DLD1 (cell line): ENCODE results near the gene PRKAR2B.
"Not testable (repeated sequence)": the region's sequence is repeated elsewhere in the genome, so short reads cannot be mapped to it uniquely, and the experiment has no call there.

Source experiments
- in situ Hi-C: cut with HindIII; loops from 2 replicates; pipeline ENCODE4 v1.10.0; 2017; ENCODE audit warnings: low sequenced_read_pairs

Gene PRKAR2B

DNA sequence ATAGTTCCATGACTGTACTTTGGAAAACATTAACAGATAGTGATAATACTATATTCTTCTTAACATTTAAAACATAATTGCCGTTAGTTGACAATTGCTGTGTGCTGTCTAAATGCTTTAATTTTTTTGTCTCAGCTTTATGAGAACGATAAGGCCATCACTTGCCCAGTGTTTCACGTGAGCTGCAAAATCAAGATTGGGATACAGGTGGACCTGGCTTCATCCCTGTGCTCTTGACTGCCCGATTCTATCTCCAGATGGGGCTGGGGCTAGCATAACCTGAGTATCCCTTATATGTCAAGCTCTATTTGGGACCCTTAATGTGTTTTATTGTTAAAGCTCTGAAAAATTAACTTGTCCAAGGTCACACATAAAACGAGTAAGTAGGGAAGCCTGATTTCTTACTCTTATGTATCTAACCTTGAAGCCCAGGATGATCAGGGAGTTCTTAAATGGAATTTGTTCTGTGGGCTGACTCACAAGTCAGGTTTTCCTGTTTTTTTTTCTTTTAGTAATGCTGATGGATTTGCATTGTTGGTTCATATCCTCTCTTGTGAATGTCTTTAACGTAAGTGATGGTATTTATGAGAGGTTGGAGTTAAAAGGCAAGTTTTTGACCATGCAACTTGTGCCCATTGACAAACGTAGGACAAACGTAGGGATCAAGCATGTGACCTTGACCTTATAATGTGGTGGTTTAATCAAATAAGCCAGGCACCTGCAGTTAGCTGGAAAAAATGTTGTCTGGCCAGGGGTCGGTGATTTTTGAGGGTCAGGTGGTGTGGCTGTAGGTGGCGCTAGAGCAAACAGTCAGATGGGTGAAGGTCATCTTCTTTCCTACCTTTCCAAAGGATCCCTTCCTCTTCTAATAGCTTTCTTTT, 3.6 kb downstream of the PRKAR2B start:
- in situ Hi-C loops, result no loop called here

DNA sequence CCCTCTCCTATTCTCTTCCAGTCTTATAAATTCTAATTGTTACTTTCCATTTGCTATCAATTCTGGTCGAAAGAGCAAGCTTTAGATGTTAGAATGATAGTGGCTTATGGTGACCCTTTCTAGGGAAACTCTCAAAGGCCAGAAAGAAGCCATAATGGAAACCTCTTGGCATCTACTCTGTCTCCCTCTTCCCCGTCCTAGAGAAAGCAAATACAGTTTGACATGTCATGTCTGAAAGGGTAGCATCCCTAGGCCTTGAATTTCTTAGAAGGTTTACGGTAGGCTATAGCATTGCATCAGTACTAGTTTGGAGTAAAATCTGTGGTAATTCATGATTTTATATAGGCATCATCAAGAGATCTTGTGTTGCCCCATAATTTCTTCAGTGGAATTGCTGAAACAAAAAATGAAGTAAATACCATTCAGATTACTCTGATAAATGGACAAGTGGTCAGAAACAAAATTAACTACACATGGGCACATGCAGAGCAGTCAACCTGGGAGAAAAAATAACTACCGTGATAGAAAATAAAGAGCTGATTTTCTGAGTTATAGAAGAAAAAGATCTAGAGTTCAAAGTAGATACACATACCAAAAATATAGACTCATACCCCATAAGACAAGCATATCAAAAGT, 4.4 kb downstream of the PRKAR2B start:
- in situ Hi-C loops, result no loop called here

DNA sequence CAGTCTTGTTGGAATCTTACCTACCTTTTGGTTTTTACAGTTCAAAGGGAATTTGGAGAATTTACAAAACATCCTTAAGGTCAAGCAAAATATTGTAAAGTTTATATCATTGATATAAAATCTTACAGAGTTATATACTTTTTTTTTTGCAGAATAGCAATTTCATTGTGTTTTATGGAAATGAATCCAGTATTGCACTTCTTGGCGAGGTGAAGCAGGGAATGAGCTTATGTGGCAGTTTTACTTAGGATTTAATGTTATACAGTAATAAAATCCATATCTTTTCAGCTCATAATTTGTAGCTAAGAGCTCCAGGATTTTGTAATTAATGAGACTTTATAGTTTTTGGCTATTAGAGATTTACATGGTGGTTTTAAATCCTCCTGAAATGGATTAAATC, 5.0 kb downstream of the PRKAR2B start:
- in situ Hi-C loops, result no loop called here

GRCh38 chr7:107049971-107050532, 5.5 kb downstream of the PRKAR2B start:
- in situ Hi-C loops, result no loop called here

DNA sequence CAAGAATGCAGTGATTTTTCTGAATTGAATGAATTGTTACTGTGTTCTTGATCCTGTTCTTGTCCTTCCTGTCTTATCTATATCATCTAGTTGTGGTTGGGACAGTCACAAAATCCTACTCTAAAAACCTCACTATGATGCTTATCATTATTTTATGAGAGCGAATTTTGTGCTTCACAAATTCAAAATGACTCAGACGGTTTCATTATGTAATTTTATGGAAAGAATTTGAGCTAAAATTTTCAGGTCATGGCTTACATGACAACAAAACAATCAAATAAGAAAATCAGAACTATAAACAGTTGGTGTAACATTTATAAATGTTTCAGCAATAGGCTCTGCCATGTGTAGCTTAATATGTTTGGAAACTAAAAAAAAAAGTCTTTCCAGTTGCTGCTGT, 6.9 kb downstream of the PRKAR2B start:
- in situ Hi-C loops, result no loop called here

DNA sequence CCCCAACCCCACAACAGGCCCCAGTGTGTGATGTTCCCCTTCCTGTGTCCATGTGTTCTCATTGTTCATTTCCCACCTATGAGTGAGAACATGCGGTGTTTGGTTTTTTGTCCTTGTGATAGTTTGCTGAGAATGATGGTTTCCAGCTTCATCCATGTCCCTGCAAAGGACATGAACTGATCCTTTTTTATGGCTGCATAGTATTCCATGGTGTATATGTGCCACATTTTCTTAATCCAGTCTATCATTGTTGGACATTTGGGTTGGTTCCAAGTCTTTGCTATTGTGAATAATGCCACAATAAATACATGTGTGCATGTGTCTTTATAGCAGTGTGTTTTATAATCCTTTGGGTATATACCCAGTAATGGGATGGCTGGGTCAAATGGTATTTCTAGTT, 10.5 kb downstream of the PRKAR2B start:
- in situ Hi-C loops, result not testable (repeated sequence)

DNA sequence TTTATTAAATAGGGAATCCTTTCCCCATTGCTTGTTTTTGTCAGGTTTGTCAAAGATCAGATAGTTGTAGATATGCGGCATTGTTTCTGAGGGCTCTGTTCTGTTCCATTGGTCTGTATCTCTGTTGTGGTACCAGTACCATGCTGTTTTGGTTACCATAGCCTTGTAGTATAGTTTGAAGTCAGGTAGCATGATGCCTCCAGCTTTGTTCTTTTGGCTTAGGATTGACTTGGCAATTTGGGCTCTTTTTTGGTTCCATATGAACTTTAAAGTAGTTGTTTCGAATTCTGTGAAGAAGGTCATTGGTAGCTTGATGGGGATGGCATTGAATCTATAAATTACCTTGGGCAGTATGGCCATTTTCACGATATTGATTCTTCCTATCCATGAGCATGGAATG, 11.6 kb downstream of the PRKAR2B start:
- in situ Hi-C loops, result not testable (repeated sequence)

GRCh38 chr7:107056728-107057473, 12.4 kb downstream of the PRKAR2B start:
- in situ Hi-C loops, result no loop called here

- in situ Hi-C loops, result no loop called here
These were observed 12.9 kb downstream of the PRKAR2B start for GRCh38 chr7:107057474-107057833.

GRCh38 chr7:107059468-107059867, 15.0 kb downstream of the PRKAR2B start:
- in situ Hi-C loops, result no loop called here

DNA sequence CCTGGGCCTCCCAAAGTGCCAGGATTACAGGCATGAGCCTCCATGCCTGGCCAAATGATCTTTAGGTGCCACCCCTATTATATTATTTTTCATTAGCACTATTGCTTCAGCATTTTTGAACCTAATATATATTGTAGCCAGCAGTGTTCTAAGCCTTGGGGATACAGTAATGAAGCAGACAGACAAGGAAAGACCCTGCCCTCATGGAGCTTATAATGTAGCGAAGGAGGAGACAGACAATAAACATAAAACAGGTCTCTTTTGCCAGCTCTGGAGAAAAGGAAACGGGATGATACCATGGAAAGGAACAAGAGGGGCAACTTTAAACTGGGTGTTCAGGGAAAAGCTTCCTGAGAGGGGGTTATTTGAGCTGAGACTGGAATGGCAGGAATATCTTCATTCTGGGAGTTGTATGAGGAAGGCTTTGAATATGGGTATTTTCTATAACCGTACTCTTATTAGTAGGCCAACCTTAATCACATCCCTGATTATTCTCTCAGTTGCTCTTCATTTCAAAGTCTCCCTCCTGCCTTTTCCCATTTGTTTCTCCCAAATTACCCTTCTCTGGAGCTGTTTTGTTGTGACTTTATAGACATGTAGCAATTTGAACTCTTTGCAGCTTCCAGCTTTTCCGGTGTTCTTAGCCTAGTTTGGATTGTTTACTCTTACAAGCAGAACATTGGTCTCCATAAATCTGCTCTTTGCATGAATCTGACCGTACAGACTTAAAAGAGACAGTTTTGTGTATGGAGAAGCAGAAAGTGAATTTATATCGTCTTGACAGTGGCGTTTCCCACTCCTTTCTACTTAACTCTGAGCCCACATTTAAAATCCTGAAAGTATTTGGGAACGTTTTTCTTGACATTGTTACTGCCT, 19.0 kb downstream of the PRKAR2B start:
- in situ Hi-C loops, result no loop called here

DNA sequence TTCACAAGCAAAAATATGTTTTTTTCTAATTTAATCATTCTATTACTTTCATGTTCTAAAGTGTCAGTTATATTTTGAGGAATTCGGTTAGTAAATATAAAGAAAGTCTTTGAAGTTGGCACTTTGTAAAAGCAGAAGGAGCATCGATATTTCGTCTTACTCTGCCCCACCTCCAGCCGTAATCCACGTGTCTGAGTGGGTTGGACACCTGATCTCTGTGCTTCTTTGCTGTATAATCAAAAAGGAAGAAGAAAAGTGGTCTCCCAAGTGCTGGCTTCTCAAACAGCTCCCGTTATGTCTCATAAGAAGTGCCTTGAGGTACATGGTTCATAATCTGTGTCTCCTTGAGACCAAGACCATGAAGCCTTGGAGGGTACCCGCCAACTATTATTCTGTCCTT, 19.8 kb downstream of the PRKAR2B start:
- in situ Hi-C loops, result no loop called here

DNA sequence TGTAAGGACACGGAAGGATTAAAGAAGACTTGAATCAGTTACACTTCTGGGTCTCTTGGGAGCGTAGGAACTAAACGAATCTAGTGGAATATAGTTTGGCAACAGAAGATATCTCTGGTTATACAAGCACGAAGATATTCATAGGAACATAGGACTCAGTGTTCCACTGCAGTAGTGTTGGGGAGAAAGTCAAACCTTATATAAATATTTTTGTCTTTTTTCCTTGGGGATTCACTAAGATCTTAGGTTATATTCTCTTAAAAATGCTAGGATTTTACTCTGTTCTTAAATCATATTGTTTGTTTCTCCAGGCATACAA, 21.4 kb downstream of the PRKAR2B start:
- in situ Hi-C loops, result no loop called here

DNA sequence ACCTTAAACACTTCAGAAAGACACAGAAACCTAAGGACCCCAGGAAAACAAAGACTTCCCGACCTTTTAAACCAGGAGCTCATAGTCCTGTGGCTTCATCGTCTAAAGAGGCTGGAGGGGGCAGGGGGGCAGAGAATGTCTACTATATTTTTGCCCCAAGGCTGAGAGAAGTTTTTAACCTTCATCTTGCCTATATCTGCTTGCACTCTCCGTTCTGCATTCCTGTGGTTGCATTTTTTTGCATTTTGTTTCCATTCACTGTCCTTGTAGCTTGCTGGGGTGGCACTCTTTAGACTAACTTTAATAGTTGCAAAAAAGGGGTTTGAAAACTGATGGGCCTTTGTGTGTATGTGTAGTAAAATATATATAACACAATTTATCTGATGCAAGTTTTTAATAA, 23.7 kb downstream of the PRKAR2B start:
- in situ Hi-C loops, result no loop called here

GRCh38 chr7:107069457-107069856, 25.0 kb downstream of the PRKAR2B start:
- in situ Hi-C loops, result no loop called here

DNA sequence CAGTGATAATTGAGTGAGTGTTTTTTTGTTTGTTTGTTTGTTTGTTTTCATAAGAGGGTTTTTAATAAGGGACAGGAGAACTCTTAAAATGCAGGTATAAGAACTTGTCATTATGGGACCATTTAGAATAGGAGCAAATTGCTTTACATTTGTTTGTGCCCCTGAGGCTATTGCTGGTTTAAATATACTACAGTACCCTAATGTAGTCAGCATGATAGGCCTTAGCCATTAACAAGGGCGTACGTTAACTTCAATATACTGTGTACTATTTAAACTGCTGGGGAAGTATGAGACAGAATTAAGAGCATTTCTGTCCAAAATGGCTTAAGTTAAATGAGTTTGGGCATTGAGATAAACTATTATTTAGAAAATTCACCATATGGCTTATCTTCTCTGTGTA, 26.2 kb downstream of the PRKAR2B start:
- in situ Hi-C loops, result no loop called here

- in situ Hi-C loops, result no loop called here
These were observed 26.6 kb downstream of the PRKAR2B start for GRCh38 chr7:107071129-107071528.

- in situ Hi-C loops, result no loop called here
These were observed 27.6 kb downstream of the PRKAR2B start for GRCh38 chr7:107072133-107072532.

DNA sequence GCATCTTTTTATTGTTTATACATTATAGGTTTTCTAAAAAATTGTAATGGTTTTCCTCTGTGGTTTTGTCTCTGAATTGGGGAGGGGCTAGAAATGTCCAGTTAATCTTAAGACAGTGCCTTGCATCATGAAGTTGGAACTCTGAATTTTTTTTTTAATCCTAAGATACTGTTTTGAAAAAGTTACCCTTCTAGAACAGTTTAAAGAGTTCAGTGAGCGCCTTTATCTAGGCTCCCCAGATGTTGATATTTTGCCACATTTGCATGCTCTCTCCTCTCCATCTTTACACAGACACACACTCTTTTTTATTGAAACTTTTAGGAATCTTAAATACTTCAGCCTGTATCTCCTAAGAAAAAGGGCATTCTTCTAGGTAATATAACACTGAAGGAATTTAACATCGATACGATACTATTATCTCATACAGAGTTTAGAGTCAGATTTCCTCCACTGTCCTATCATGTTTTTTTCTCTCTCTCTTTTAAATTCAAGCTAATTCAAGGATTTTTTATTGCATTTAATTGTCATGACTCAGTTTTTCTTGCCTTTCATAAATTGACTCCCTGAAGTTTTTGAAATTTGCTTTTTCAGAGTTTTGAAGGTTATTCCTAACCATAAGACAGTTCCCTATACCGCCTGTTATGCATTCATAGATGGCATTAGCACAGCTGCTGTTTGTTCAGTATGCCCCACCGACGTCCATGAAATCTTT, 31.5 kb downstream of the PRKAR2B start:
- in situ Hi-C loops, result no loop called here
